CD4-positive, alpha-beta T cell treated with Interleukin-17A for 4 hours (primary cell): ENCODE results near the gene CBFA2T2.

Experiments
- DNase-seq: peaks from one replicate; pipeline ENCODE4 v3.0.0-alpha.2; 2020; ENCODE audit warnings: mixed read lengths

The CBFA2T2 gene

GRCh38 chr20:33656010-33656782, 166.3 kb downstream of the CBFA2T2 start:
- DNase-seq: no peak

GRCh38 chr20:33656783-33657703, 167.1 kb downstream of the CBFA2T2 start:
- no peak for DNase-seq

- no peak for DNase-seq
Measured at GRCh38 chr20:33657704-33658095, 167.8 kb downstream of the CBFA2T2 start.

- DNase-seq: no peak
Measured at GRCh38 chr20:33658510-33658909, 168.6 kb downstream of the CBFA2T2 start.

GRCh38 chr20:33658929-33659328, 169.0 kb downstream of the CBFA2T2 start:
- no peak for DNase-seq

- no peak for DNase-seq
Measured at GRCh38 chr20:33659341-33660034, 169.6 kb downstream of the CBFA2T2 start.

- no peak for DNase-seq
Measured at GRCh38 chr20:33660035-33660684, 170.3 kb downstream of the CBFA2T2 start.

- no peak for DNase-seq
Measured at GRCh38 chr20:33660685-33661058, 170.8 kb downstream of the CBFA2T2 start.

- no peak for DNase-seq
Measured at GRCh38 chr20:33662172-33662571, 172.3 kb downstream of the CBFA2T2 start, which contains the start of gene C20orf144. TSS of gene C20orf144 (plus strand) at chr20:33662327. CDS start at chr20:33662346, 19 bp downstream.

- peak; percentile 93 for DNase-seq
Measured at GRCh38 chr20:33663161-33664084, 173.5 kb downstream of the CBFA2T2 start.

GRCh38 chr20:33664085-33664761, 174.3 kb downstream of the CBFA2T2 start:
- no peak for DNase-seq

- DNase-seq: peak; percentile 32
Measured at GRCh38 chr20:33664762-33665144, 174.9 kb downstream of the CBFA2T2 start.

- DNase-seq: peak; percentile 87
Measured at GRCh38 chr20:33666293-33667244, 176.7 kb downstream of the CBFA2T2 start, which contains the start of gene ACTL10. TSS of gene ACTL10 (plus strand) at chr20:33666943. CDS start at chr20:33667498, 555 bp downstream.

GRCh38 chr20:33667245-33667675, 177.4 kb downstream of the CBFA2T2 start:
- DNase-seq: peak; percentile 53

GRCh38 chr20:33667676-33668465, 178.0 kb downstream of the CBFA2T2 start:
- DNase-seq: peak; percentile 83

GRCh38 chr20:33668466-33669155, 178.7 kb downstream of the CBFA2T2 start:
- DNase-seq: no peak

- DNase-seq: no peak
Measured at GRCh38 chr20:33669224-33669623, 179.3 kb downstream of the CBFA2T2 start.
